ENCODE measurements around the gene EFNA5.

Gene EFNA5

GRCh38 chr5:107712359-107712870 is 41.7 kb upstream of the EFNA5 start:
- Histone ChIP-seq H2AFZ (ENCODE audit: low read depth) (no peak overlapping the region), H3K27ac (no peak overlapping the region), H3K9ac (no peak overlapping the region), H3K79me2 (ENCODE audit: insufficient read depth, low read depth) (no peaks in the 10 kb centered on the region), H3K36me3 (ENCODE audit: insufficient read depth) (no peaks in the 10 kb centered on the region), H3K4me3 (IDR thresholded peaks at IDR 0.05; ENCODE audit: insufficient read depth, low read depth, low read length) (no peak overlapping the region), H4K20me1 (ENCODE audit: insufficient read depth) (no peaks in the 10 kb centered on the region), H3K4me1 (ENCODE audit: low read depth, poor library complexity, severe bottlenecking) (no peaks in the 10 kb centered on the region), H3K27me3 (ENCODE audit: insufficient read depth, low read depth) (no peaks in the 10 kb centered on the region), H3K4me2 (no peak overlapping the region)
- TF ChIP-seq, protein P1, sequence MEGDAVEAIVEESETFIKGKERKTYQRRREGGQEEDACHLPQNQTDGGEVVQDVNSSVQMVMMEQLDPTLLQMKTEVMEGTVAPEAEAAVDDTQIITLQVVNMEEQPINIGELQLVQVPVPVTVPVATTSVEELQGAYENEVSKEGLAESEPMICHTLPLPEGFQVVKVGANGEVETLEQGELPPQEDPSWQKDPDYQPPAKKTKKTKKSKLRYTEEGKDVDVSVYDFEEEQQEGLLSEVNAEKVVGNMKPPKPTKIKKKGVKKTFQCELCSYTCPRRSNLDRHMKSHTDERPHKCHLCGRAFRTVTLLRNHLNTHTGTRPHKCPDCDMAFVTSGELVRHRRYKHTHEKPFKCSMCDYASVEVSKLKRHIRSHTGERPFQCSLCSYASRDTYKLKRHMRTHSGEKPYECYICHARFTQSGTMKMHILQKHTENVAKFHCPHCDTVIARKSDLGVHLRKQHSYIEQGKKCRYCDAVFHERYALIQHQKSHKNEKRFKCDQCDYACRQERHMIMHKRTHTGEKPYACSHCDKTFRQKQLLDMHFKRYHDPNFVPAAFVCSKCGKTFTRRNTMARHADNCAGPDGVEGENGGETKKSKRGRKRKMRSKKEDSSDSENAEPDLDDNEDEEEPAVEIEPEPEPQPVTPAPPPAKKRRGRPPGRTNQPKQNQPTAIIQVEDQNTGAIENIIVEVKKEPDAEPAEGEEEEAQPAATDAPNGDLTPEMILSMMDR (conservative IDR thresholded peaks at IDR 0.05; ENCODE audit: low read depth, low read length), result no peak

- TF ChIP-seq, protein P1 (conservative IDR thresholded peaks at IDR 0.05; ENCODE audit: low read depth, low read length), result no peak
- Histone ChIP-seq H3K4me2 (no peak overlapping the region), H3K27ac (no peak overlapping the region)
Observed at GRCh38 chr5:107705402-107706014, 34.8 kb upstream of the EFNA5 start.

DNA sequence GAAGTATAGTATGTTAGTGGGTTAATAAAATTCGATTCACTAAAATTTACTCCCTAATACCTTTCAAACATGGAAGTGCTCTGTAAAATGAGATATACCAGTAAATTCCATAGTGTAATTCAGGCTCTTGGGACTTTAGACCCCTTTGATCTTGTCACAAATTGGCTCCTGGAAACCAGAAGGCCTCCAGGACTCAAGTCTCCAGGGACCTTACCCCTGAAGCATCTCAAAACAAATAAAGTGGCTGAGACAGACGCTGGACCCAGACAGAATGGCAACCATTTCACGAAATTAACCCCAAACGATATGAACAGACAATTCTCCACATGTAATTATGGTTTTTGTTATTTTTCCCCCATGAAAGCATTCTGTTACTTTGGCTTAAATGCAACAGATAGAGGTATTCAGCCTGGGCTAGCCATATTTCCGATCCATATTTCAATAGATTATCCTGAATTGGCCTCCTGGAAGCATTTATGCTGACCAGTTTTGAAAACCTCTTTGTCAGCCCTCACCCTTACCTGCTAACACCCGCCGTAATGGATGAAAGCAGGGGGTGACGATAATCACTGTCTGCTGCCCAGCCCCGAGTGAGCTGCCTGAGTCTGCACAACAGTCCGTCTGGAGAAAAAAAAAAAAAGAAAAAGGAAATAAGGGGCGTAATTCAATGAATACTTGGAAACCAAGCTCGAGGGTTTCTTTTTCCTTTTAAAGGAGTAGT is 34.1 kb upstream of the EFNA5 start:
- Histone ChIP-seq H3K4me2 (no peak overlapping the region), H2AFZ (ENCODE audit: low read depth) (no peak overlapping the region), H3K4me3 (IDR thresholded peaks at IDR 0.05; ENCODE audit: insufficient read depth, low read depth, low read length) (no peak overlapping the region), H3K9ac (no peak overlapping the region), H3K79me2 (ENCODE audit: insufficient read depth, low read depth) (no peaks in the 10 kb centered on the region), H3K36me3 (ENCODE audit: insufficient read depth) (no peaks in the 10 kb centered on the region), H3K27me3 (ENCODE audit: insufficient read depth, low read depth) (no peaks in the 10 kb centered on the region), H4K20me1 (ENCODE audit: insufficient read depth) (no peaks in the 10 kb centered on the region), H3K27ac (no peak overlapping the region), H3K4me1 (ENCODE audit: low read depth, poor library complexity, severe bottlenecking) (no peaks in the 10 kb centered on the region)
- TF ChIP-seq, protein P1 (conservative IDR thresholded peaks at IDR 0.05; ENCODE audit: low read depth, low read length), result no peak

More at GRCh38 chr5:107705402-107706014, 34.8 kb upstream of the EFNA5 start:
- H3K79me2 ChIP-seq (ENCODE audit: insufficient read depth, low read depth), result no peaks in the 10 kb centered on the region
- H3K9ac ChIP-seq, result no peak overlapping the region
- H2AFZ ChIP-seq (ENCODE audit: low read depth), result no peak overlapping the region
- H3K27me3 ChIP-seq (ENCODE audit: insufficient read depth, low read depth), result no peaks in the 10 kb centered on the region
- no peak overlapping the region for H3K4me3 ChIP-seq (IDR thresholded peaks at IDR 0.05; ENCODE audit: insufficient read depth, low read depth, low read length)
- H3K36me3 ChIP-seq (ENCODE audit: insufficient read depth), result no peaks in the 10 kb centered on the region
- H4K20me1 ChIP-seq (ENCODE audit: insufficient read depth), result no peaks in the 10 kb centered on the region
- H3K4me1 ChIP-seq (ENCODE audit: low read depth, poor library complexity, severe bottlenecking), result no peaks in the 10 kb centered on the region

DNA sequence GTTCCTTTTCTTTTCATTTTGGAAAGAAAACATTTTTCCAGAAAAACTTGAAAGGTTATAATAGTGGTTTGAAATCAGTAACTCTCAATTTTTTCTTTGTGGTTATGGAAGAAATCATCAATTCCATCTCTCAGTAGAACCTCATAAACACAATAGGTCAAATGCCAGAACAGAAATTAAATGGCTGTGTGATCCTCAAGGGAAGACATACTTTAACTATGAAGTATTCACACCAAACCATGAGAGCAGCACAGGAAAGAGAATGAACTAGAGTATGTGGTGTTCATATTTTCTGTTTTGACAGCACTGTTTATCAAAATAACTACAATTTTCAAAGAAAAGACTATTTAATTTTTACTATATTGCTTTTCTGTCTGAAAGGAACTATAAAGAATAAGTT is 29.7 kb upstream of the EFNA5 start:
- H3K9ac ChIP-seq, result no peak overlapping the region
- H4K20me1 ChIP-seq (ENCODE audit: insufficient read depth), result no peaks in the 10 kb centered on the region
- no peaks in the 10 kb centered on the region for H3K79me2 ChIP-seq (ENCODE audit: insufficient read depth, low read depth)
- H3K27ac ChIP-seq, result no peak overlapping the region
- no peaks in the 10 kb centered on the region for H3K27me3 ChIP-seq (ENCODE audit: insufficient read depth, low read depth)
- TF ChIP-seq, protein P1 (conservative IDR thresholded peaks at IDR 0.05; ENCODE audit: low read depth, low read length), result no peak
- no peak overlapping the region for H2AFZ ChIP-seq (ENCODE audit: low read depth)
- no peaks in the 10 kb centered on the region for H3K36me3 ChIP-seq (ENCODE audit: insufficient read depth)
- H3K4me2 ChIP-seq, result no peak overlapping the region
- H3K4me1 ChIP-seq (ENCODE audit: low read depth, poor library complexity, severe bottlenecking), result no peaks in the 10 kb centered on the region
- H3K4me3 ChIP-seq (IDR thresholded peaks at IDR 0.05; ENCODE audit: insufficient read depth, low read depth, low read length), result no peak overlapping the region
